ENCODE data around the gene MED12L. TPM values are rescaled to one million over a fixed set of nuclear protein-coding genes. Genes with fewer than 3 reads are reported as not detected.

The MED12L gene
- total RNA-seq, 4 donors from 2014 or later = 0.51 to 12.7 (median 3.1) TPM

DNA sequence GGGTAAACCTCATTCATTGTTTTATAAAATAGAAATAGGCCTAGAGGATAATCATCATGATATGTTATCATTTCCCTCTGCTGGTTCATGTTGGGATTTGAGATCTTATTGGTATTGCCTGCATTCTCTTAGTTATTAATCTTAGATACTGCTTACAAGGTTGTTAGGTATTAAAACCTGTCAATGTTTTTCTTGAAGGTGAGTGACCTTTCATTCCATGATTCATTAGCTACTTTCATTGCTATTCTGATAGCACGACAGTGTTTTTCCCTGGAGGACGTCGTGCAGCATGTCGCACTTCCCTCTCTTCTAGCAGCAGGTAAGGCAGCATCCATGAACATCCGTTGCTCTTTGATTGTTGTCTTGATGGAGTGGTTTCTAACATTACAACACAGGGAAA is 282.0 kb downstream of the MED12L start:
- Histone ChIP-seq H3K27ac (no peak overlapping the region), H3K9me3 (no peaks in the 10 kb centered on the region), H3K27me3 (no peaks in the 10 kb centered on the region), H3K4me1 (no peaks in the 10 kb centered on the region), H3K36me3 (no peaks in the 10 kb centered on the region), H3K4me3 (no peak overlapping the region)
- intact Hi-C loops (cut with DNase I; ENCODE audit: low total_unique reads) = no loop called here
- TF ChIP-seq, protein P1, sequence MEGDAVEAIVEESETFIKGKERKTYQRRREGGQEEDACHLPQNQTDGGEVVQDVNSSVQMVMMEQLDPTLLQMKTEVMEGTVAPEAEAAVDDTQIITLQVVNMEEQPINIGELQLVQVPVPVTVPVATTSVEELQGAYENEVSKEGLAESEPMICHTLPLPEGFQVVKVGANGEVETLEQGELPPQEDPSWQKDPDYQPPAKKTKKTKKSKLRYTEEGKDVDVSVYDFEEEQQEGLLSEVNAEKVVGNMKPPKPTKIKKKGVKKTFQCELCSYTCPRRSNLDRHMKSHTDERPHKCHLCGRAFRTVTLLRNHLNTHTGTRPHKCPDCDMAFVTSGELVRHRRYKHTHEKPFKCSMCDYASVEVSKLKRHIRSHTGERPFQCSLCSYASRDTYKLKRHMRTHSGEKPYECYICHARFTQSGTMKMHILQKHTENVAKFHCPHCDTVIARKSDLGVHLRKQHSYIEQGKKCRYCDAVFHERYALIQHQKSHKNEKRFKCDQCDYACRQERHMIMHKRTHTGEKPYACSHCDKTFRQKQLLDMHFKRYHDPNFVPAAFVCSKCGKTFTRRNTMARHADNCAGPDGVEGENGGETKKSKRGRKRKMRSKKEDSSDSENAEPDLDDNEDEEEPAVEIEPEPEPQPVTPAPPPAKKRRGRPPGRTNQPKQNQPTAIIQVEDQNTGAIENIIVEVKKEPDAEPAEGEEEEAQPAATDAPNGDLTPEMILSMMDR (IDR thresholded peaks at IDR 0.05) = no peak
- no peak for TF ChIP-seq POLR2A (IDR thresholded peaks at IDR 0.05)
- no peak for DNase-seq

DNA sequence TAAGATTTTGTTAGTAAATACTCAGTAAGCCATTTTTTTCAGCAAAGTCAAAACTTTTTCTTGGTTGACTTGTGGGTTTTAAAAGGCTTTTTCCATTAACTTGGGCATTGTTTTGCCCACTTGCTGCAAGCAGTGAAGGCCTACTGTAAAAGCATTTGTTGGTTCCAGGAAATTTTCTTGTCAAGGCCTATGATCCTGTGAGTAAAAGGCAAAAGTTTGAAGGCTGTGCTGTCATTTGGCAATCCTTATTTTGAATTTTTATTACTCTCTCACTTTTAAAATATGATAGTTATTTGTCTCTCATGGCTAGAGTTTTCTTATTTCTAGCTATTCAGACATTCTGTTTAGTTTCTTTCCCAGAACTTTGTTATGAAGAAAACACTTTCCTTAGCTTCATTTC is 286.1 kb downstream of the MED12L start:
- H3K27ac ChIP-seq = no peak overlapping the region
- H3K36me3 ChIP-seq = no peaks in the 10 kb centered on the region
- H3K4me1 ChIP-seq = no peaks in the 10 kb centered on the region
- intact Hi-C loops (cut with DNase I; ENCODE audit: low total_unique reads) = no loop called here
- no peak for DNase-seq
- no peaks in the 10 kb centered on the region for H3K9me3 ChIP-seq
- no peak for TF ChIP-seq POLR2A (IDR thresholded peaks at IDR 0.05)
- TF ChIP-seq, protein P1 (IDR thresholded peaks at IDR 0.05) = no peak
- no peak overlapping the region for H3K4me3 ChIP-seq
- H3K27me3 ChIP-seq = no peaks in the 10 kb centered on the region

DNA sequence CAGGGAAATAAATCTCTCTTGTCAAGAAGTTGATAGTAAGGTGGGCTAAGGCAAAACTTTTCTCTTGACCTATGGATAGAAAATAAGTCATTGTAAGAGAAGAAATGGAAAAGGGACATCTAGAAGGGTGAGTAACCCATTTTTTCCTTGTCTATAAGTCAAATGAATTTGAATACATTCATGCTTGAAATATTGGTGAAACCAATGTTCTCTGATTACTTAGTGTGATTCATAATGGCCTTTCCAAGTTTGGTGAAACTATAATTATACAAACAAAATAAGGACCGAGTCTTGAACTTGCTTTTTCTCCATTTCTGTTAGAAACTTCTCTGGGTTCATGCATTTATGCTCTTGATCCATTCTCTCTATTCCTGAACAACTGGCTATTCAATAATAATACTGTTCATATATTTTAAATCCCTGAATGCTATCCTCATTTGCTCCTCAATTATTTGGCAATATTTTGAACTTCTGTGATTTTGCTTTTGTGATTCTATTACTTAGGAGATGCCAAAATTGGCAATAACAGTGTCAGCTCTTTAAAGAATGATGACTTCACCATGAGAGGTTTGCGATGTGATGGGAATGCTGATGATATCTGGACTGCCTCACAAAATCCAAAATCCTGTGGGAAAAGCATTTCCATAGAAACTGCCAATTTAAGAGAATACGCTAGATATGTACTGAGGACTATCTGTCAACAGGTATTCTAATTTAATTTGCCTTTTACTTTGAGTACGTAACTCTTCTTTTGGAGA is 286.8 kb downstream of the MED12L start:
- Histone ChIP-seq H3K4me3 (no peak overlapping the region), H3K4me1 (no peaks in the 10 kb centered on the region), H3K27ac (no peak overlapping the region), H3K9me3 (no peaks in the 10 kb centered on the region), H3K36me3 (no peaks in the 10 kb centered on the region), H3K27me3 (no peaks in the 10 kb centered on the region)
- intact Hi-C loops (cut with DNase I; ENCODE audit: low total_unique reads) = no loop called here
- DNase-seq = no peak
- TF ChIP-seq POLR2A (IDR thresholded peaks at IDR 0.05) = no peak

DNA sequence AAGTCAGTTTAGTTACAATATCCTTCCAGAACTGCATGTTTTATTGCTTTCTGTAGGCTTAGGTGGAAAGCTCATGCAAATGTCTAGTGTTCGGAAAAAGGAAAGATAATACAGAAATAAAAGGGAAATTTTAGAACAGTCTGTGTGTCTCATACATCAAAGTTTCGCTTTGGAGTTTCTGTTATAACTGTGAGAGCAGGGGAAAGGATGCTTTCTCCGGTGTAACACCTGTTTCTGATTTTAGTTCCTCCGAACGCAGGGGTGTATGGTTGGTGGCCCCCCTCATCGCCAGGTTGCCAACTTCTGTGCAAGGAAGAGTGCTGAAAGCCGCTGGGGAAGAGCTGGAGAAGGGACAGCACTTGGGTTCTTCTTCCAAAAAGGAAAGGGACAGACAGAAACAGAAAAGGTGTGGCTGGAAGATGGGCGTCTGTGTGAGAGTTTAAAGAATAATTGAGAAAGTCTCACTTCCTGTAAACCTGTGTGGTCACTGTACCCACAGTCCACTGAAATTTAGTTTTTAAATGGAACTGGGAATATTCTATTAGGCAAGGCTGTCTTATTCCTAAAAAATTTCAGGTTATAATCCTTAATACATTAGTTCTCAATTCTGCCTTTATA is 292.4 kb downstream of the MED12L start:
- intact Hi-C loops (cut with DNase I; ENCODE audit: low total_unique reads) = no loop called here
- Histone ChIP-seq H3K9me3 (no peaks in the 10 kb centered on the region), H3K4me1 (no peaks in the 10 kb centered on the region), H3K27me3 (no peaks in the 10 kb centered on the region), H3K36me3 (no peaks in the 10 kb centered on the region), H3K4me3 (no peak overlapping the region), H3K27ac (no peak overlapping the region)
- DNase-seq = no peak
- TF ChIP-seq POLR2A (IDR thresholded peaks at IDR 0.05) = no peak
- TF ChIP-seq, protein P1 (IDR thresholded peaks at IDR 0.05) = no peak

DNA sequence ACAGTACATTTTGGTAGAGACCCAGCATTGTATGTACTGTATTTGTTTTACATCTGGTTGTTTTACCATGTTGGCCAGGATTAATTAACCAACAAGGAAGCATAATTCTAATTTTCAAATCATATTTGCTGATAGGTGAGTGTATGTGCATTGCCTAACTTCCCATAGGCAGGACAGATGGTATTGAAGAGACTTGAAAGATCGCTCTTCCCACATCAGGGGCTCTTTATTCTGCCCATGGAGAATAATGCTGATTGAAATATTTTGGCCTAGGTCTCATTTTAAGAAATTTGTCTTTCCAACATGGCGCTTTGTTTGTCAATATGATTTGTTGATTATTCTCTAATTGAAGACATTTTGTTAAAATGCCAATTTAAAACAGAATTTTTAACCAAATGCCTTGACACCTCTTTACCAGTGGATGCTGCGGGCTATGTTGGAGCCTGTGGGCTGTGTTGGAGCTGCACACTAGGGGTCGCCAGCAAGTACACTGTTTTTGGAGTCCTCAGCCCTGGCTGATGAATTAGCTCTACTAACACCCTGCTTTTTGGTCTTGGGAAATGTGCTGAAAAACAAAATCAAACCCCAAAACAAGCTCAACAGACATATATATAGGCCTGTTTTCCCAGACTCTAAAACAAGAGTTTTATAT is 293.7 kb downstream of the MED12L start:
- H3K4me3 ChIP-seq = no peak overlapping the region
- H3K36me3 ChIP-seq = no peaks in the 10 kb centered on the region
- no peaks in the 10 kb centered on the region for H3K4me1 ChIP-seq
- no peaks in the 10 kb centered on the region for H3K27me3 ChIP-seq
- no peaks in the 10 kb centered on the region for H3K9me3 ChIP-seq
- no peak overlapping the region for H3K27ac ChIP-seq
- TF ChIP-seq POLR2A (IDR thresholded peaks at IDR 0.05) = no peak
- TF ChIP-seq, protein P1 (IDR thresholded peaks at IDR 0.05) = peak in 1 of 4 experiments; percentile 24
- intact Hi-C loops (cut with DNase I; ENCODE audit: low total_unique reads) = no loop called here
- no peak for DNase-seq
